Stimulated activated CD8-positive, alpha-beta memory T cell treated with anti-CD3 and anti-CD28 coated beads, Interleukin-7, amount 100 ng/mL, for 1 hour (primary cell): ENCODE results near the gene GCNT1.
"Not testable (repeated sequence)": the region's sequence is repeated elsewhere in the genome, so short reads cannot be mapped to it uniquely, and the experiment has no call there.

Experiments used
- DNase-seq, 2 donors: peaks; one replicate each; pipeline ENCODE4 v3.0.0-alpha.2; 2020; ENCODE audit warnings: low read depth in 2 of 2

GCNT1 gene

DNA sequence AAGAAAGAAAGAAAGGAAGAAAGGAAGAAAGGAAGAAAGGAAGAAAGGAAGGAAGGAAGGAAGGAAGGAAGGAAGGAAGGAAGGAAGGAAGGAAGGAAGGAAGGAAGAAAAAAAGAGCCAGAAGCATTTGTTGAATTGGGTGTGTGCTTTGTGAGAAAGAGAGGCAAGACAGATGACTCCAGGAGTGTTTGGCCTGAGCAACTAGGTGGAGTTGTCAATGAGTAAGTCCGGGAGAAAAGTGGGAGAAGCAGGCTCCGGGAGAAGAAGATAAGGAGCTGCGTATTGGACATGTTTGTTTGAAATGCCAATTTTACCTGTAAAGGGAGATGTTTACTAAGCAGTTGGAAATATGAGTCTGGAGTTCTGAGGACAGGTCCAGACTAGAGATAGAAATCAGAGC, 15.1 kb upstream of the GCNT1 start:
- no peak for DNase-seq

GRCh38 chr9:76444322-76444929, 14.6 kb upstream of the GCNT1 start:
- no peak for DNase-seq

DNA sequence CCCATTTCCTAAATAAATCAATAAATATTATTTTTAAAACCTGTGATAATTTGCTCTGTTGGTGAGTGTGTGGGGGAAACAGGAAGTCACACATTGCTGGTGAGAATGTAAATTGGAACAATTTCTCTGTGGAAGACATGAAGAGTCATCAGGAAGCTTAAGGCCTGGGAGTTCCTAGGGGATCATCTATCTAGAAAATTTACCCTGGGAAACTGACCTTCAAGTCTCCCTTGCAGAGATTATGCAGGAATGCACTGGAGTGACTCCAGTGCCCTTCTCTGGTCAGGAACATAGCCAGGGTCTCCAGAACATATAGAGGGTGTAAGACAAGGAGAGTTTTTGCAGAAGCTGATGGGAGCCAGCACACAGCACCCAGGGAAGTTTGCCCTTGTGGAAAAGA, 13.0 kb upstream of the GCNT1 start:
- DNase-seq, result no peak

- DNase-seq, result no peak
Measured at GRCh38 chr9:76448501-76448900, 10.5 kb upstream of the GCNT1 start.

DNA sequence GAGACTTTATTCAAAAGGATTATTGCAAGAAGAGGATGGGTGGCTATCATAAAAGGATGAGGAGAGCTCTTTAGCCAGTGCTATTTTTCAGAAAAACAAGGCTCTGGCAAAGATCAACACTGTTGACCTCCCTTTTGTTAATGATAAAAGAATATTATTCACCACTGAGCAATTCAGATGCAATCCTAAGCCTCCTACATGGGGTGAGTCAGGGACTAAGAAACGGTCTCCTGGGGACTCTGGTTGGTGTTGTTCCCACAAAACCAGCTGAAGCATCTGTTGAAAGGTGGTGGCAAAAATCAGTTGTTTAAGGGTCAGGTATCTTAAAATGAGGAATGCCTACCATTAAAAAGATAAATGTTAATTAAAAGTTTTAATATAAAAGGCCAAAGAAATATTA, 7.7 kb upstream of the GCNT1 start:
- no peak for DNase-seq

- no peak for DNase-seq
Measured at GRCh38 chr9:76452839-76453238, 6.1 kb upstream of the GCNT1 start.

- no peak for DNase-seq
Measured at GRCh38 chr9:76453785-76454184, 5.2 kb upstream of the GCNT1 start.

DNA sequence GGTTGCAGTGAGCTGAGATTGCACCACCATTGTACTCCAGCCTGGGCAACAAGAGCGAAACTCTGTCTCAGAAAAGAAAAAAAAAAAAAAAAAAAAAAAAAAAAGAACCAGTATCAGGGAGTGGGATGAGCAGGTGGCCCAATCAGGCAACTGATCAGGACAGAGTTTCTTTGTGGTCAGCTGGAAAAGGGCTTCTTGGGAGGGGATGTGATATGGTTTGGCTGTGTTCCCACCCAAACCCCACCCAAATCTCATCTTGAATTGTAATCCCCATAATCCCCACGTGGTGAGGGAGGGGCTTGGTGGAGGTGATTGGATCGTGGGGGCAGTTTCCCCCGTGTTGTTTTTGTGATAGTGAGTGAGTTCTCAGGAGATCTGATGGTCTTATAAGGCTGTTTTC, 4.7 kb upstream of the GCNT1 start:
- DNase-seq, result no peak

DNA sequence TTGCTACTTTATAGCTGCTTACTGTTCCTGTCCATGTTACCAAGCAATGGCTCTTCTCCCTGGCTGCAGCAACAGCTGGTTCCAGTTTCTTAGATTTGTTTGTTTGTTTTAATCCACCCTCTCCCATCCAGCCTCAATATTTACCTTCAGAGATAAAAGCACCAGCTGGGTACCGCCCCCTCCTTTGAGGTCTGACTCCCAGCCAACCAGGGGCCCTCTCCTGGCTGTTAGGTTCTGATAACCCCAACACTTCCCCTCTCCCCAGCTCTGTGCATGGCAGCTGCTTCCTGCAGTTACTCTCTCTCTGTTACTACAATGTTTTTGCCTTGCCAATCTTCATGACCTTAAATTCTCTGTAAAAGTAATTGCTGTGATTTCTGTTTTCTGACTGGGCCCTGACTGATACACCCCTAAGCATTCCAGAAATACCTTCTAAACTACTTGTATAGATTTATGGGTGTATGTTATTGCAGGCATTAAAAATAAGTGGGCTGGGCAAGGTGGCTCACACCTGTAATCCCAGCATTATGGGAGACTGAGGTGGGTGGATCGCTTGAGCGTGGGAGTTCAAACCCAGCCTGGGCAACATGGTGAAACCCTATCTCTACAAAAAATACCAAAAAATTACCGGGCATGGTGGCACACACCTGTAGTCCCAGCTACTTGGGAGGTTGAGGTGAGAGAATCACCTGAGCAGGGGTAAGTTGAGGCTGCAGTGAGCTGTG, 2.6 kb upstream of the GCNT1 start:
- DNase-seq, result no peak

DNA sequence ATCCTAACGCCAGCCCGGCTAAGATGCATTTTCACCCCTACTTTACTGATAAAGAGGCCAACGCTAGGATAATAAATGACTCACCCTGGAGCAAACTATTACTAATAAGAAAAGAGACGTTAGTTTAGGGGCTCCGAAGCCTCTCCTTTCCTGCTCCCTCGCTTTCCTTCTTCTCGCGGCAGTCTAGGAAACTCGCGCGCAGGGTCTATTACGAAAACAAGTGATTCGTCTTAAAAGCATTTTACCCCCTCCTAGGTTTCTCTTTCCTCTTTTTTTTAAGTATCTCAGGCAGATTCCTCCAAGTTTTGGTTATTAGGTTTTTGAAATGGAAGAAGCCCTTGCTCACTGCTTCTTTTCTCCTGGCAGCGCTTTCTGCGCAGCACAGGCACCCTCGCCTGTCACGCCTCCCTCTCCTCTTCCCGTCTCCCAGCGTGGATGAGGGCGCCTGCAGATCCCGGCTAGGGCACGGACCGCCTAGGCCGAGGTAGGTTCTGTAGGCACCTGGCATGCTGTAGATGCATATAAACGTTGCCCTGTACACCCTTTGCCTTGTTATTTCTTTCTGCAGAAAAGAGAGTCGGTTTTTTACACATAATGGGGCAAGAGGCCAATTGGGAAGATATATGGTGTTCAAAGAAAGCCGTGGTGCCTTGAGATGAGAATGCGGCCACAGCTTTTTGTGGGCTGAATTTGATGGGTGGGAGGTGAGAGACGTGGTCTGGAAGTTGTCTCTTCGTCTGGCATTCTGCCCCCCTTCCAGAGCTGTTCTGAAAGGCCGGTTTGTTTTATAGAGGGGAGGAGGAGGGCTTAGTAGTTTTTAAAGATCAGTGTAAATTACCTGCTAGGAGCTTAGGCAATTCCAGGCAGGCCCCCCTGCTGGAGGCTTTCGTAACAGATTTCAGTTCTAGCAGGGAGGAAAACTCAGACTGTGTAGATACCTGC, 983 bp downstream of the GCNT1 start:
- DNase-seq, result no peak

DNA sequence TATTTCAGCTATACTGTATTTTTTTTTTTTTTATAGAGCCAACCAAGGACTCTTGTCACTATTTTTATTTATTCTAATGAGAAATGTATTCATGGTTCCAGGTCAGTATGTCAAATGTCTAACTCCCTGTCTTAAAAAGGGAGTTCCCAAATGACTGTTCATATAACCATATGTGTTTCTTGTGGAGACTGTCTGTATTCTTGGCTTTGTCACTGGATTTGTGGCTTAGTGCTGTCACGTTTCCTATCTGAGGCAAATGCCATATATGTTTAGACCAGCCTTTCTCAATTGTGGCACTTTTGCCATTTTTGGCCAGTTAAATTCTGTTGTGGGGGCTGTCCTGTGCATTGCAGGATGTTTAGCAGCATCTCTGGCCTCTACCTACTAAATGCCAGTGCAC, 3.1 kb downstream of the GCNT1 start:
- DNase-seq, result no peak

GRCh38 chr9:76463211-76463610, 4.2 kb downstream of the GCNT1 start:
- no peak for DNase-seq

- DNase-seq, result no peak
Measured at GRCh38 chr9:76464706-76465105, 5.7 kb downstream of the GCNT1 start.

- no peak for DNase-seq
Measured at GRCh38 chr9:76465442-76466298, 6.7 kb downstream of the GCNT1 start.

DNA sequence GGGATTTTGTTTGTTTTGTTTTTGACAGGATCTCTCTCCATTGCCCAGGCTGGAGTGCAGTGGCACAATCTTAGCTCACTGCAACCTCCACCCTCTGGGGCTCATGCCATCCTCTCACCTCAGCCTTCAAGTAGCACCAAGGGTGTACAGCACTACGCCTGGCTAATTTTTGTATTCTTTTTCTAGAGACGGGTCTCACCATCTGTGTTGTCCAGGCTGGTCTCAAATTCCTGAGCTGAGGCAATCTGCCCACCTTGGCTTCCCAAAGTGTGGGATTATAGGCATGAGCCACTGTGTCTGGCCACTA, 7.3 kb downstream of the GCNT1 start:
- DNase-seq, result no peak

- no peak for DNase-seq
Measured at GRCh38 chr9:76474419-76474818, 15.4 kb downstream of the GCNT1 start.

DNA sequence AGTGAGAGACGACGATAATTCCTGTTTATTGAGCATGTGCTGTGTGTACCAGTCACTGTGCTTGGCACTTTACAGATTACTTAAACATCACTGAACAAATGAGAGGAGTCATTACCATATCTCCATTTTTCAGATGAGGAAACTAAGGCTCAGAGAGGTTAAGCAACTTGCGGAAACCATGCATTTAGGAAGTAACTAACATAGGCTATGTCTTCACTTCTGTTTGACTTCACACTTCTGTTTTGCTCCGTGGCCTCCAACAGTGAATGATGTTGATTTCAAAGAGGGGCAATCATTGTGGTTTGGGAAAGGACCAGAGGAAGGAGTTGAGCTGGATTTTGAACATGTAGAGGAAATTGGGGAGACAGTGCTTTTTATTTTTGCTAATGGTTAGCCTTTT, 16.7 kb downstream of the GCNT1 start:
- DNase-seq, result no peak

- DNase-seq, result not testable (repeated sequence)
Measured at GRCh38 chr9:76477818-76478217, 18.8 kb downstream of the GCNT1 start.

DNA sequence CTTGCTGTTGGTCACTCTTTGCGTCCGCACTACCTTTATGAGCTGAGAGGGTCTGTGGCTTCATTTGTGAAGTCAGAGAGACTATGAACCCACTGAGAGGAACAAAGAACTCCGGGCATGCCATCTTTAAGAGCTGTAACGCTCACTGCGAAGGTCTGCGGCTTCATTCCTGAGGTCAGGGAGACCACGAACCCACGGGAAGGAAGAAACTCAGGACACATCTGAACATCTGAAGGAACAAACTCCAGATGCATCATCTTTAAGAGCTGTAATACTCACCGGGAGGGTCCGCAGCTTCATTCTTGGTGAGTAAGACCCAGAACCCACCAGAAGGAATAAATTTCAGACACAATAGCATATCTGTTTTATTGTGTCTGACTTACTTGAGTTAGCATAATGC, 19.2 kb downstream of the GCNT1 start:
- DNase-seq, result no peak

GRCh38 chr9:76479337-76479736, 20.4 kb downstream of the GCNT1 start:
- DNase-seq, result not testable (repeated sequence)

DNA sequence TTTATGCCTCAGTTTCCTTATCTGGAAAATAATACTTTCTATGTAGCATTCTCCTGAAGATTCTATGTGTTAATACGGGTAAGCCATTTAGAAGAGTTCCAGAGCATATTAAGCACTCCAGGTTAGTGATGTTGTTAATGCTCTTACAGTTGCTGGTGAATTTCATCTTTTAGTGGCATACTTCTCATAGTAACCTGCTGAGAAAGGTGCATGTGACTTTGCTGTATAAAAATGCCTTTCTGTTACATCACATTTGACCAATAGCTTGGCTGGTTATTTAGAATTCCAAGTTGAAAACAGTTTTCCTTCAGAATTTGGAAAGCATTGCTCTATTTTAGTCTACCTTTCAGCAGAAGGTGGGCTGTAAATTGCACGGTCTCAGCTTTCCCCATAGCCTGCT, 27.2 kb downstream of the GCNT1 start:
- no peak for DNase-seq
